Stimulated activated CD4-positive, alpha-beta T cell treated with anti-CD3 and anti-CD28 coated beads, Interleukin-2, amount 100 ng/mL, for 48 hours (primary cell): ENCODE results near the gene SNAP23.

ENCODE experiments used
- DNase-seq, 2 donors: peaks; one replicate each; pipeline ENCODE4 v3.0.0-alpha.2; 2020

Gene SNAP23

DNA sequence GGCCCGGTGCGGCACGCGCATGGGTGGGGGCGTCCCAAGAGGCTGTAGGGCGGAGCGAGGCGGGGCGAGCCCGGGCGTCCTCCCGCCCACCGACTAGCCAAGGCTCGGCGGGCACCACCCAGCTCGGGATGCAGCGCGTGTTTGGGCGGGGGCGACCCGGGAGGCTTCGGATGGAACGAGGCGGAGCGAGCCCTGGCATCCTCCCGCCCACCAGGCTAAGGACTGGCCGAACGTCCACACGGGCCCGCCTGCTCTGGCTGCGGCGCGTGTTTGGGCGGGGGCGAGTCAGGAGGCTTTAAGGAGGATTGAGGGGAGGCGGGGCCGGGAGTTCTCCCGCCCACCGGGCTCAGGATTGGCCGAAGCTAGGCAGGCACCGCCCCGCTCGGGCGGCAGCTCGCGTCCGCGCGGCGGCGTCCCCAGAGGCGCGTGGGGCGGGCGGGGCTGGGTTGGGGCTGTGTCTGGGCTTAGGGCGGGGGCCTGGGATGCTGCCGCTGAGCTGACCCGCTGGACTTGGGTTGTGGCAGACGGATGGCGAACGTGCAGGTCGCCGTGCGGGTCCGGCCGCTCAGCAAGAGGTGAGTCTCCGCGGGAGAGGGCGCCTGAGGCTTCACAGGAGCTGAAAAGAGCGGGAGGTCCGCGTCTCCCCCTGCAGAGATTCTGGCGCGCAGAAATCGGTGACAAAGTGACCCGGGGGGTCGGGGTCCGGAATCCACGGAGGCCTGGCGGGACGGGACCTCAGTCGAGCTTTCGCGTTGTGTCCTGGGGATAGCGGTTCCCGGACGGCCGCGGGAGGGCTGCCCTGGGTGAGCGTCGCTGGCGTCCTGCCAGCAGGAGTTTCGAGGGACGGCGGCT, 80.0 kb downstream of the SNAP23 start, which contains the start of gene STARD9:
TSS of gene STARD9 (plus strand) at position 419 of the 852 bp plus-strand sequence. CDS start at position 529, 110 bp downstream.
- peak; percentile 94 to 95 for DNase-seq

DNA sequence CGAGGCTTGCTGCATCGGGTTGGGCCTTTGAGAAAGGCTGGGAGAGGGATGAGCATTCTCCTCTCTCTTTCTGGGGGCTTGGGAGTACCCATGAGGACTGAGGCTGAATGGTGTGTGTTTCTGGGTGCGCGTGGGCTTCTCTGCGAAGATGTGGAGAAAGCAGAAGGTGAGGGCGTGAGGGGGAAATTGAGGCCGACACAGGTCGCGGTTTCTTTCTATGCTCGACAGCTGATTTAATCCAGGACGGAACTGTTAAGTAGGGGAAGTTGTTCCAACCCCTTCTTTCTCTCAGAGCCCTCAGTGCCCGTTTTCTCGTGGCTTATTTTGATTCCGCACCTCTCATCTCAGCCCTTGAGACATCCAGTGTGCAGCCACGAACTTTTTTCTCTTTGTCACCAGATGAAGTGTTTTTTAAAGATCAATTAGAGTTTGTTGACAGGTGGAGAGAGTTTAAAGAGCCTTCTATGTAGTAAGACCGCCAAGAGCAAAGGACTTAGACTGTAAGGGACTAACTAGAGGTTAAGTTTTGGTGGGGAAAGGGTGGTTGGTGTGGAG, 80.7 kb downstream of the SNAP23 start:
- no peak for DNase-seq

DNA sequence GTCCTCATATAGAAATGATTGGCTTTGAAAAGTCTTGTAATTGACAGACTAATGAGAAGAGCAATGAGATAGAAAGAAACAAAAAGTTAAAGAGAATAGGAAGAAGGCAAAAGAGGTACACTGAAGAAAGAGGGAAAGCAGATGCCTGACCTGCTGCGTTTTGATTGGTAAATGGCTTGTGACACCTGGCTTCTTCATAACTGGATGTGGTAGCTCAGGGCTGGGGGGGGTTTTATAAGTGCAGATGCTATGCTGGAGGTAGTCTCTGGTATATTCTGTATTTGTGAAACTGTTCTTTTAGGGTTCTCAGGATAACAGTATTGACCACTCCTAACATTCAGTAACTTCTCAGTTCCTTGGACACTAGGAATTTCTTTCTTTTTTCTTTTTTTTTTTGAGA, 81.3 kb downstream of the SNAP23 start:
- DNase-seq = no peak

DNA sequence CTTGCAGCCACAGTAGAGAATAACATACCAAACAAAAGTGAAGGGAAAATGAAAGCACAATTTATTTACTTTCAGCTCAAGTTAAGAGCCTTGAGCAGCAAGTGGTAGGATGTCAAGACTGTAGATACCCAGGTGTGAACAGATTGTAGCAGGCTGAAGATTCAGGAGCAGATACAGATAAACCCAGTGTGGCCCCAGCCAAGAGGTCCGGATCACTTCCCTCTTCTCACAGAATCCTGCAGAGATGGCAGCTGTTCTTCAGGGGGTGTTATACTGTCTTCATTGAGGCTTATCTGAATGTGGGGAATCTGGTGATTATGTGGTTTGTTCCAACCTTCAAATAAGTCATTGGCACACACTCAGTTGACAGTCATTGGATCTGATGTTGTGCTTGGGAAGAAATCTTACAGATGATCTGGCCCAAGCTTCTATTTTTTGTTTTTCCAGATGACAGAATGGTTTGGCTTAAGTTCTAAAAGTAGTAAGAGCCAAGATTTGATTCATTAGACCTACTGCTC, 82.1 kb downstream of the SNAP23 start:
- DNase-seq = no peak

- no peak for DNase-seq
Observed at GRCh38 chr15:42578984-42579537, 83.6 kb downstream of the SNAP23 start.

DNA sequence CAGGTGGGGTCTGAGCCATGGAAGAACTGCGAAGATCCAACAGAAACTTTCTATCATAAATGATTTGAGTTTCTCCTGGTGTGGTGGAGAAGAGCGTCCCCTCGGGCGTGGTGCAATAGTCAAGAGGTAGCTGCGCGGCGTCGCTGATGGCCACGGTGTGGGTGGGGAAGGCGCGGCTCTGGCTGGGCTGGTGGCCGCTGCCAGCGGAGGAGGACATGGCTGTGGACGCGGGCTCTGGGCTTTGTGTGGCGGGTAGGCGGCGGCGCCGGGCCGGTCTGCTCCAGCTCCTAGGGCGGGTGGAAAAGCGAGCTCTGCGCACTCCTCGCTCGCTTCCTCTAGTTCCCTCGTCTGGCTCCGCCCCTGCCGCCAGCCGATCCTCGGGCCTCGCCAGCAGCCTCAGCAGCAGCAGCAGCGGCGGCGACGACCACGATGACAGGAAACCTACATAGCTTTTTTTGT, 85.9 kb downstream of the SNAP23 start:
- peak; percentile 63 to 67 for DNase-seq
